Hematopoietic multipotent progenitor cell treated with erythropoietin and hydrocortisone succinate and interleukin-3 and kit ligand, for 4 days (in vitro differentiated cells): Measurements from ENCODE around the gene TRIM44.
"Not testable (repeated sequence)": the region's sequence is repeated elsewhere in the genome, so short reads cannot be mapped to it uniquely, and the experiment has no call there.

ENCODE experiments used
- DNase-seq: peaks from one replicate; pipeline ENCODE4 v3.0.0-alpha.2; 2015

Gene TRIM44

GRCh38 chr11:35633827-35634423, 28.6 kb upstream of the TRIM44 start:
- DNase-seq: no peak

GRCh38 chr11:35635933-35636332, 26.6 kb upstream of the TRIM44 start:
- DNase-seq: no peak

- DNase-seq: no peak
These were observed 22.9 kb upstream of the TRIM44 start for GRCh38 chr11:35639591-35640179.

GRCh38 chr11:35641171-35641897, 21.2 kb upstream of the TRIM44 start:
- DNase-seq: no peak

- no peak for DNase-seq
These were observed 20.6 kb upstream of the TRIM44 start for GRCh38 chr11:35641964-35642363.

- DNase-seq: no peak
These were observed 15.0 kb upstream of the TRIM44 start for GRCh38 chr11:35647421-35648093.

GRCh38 chr11:35650006-35650405, 12.6 kb upstream of the TRIM44 start:
- DNase-seq: no peak

- DNase-seq: no peak
These were observed 12.1 kb upstream of the TRIM44 start for GRCh38 chr11:35650467-35650866.

GRCh38 chr11:35651263-35651662, 11.3 kb upstream of the TRIM44 start:
- DNase-seq: no peak

GRCh38 chr11:35652786-35653185, 9.8 kb upstream of the TRIM44 start:
- not testable (repeated sequence) for DNase-seq

- DNase-seq: no peak
These were observed 7.9 kb upstream of the TRIM44 start for GRCh38 chr11:35654711-35655110.

- no peak for DNase-seq
These were observed 7.3 kb upstream of the TRIM44 start for GRCh38 chr11:35655254-35655653.

- no peak for DNase-seq
These were observed 6.7 kb upstream of the TRIM44 start for GRCh38 chr11:35655856-35656255.

- DNase-seq: no peak
These were observed 4.3 kb upstream of the TRIM44 start for GRCh38 chr11:35658020-35658948.

- no peak for DNase-seq
These were observed 1.0 kb upstream of the TRIM44 start for GRCh38 chr11:35661534-35661933.

GRCh38 chr11:35662061-35662648, 420 bp upstream of the TRIM44 start:
- no peak for DNase-seq

- DNase-seq: no peak
These were observed 780 bp downstream of the TRIM44 start for GRCh38 chr11:35663408-35663702.

- DNase-seq: peak; percentile 27
These were observed 2.4 kb downstream of the TRIM44 start for GRCh38 chr11:35664977-35665441.

GRCh38 chr11:35667257-35667656, 4.7 kb downstream of the TRIM44 start:
- DNase-seq: no peak

- DNase-seq: not testable (repeated sequence)
These were observed 5.8 kb downstream of the TRIM44 start for GRCh38 chr11:35668350-35668749.

- no peak for DNase-seq
These were observed 9.0 kb downstream of the TRIM44 start for GRCh38 chr11:35671396-35672127.

GRCh38 chr11:35672608-35673007, 10.0 kb downstream of the TRIM44 start:
- no peak for DNase-seq
